Measurements from ENCODE around the gene RBCK1. TPM values are rescaled to one million over a fixed set of nuclear protein-coding genes. Genes with fewer than 3 reads are reported as not detected.
"Not testable (repeated sequence)": the region's sequence is repeated elsewhere in the genome, so short reads cannot be mapped to it uniquely, and the experiment has no call there.

The RBCK1 gene
- total and polyA plus RNA-seq, 4 donors, result 58.3 to 108 (median 98.7) TPM

DNA sequence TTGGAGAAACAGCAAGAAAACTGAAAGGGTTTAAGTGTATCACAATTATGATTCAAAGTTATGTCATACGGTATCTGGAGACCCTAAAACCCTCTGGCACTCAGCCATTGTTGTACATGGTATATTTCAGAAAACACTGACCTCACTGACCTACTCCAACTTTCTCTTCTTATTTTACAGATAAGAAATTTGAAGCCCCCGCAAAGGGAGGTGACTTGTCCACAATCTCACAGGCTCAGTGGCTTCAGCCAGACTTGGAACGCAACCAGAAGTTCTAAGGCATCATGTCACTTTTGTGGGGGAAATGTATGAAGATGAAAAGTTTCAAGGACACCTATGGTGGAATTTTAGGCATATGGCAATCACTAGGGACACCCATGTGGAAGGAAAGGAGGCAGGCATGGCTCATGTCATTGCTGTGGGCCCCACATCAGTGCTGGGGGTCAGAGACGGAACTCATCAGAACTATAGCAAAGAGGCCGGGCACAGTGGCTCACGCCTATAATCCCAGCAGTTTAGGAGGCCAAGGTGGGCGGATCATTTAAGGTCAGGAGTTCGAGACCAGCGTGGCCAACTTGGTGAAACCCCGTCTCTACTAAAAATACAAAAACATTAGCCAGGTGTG is 32.7 kb upstream of the RBCK1 start:
- Histone ChIP-seq H3K27me3 (ENCODE audit: control insufficient read depth in 3 of 3, insufficient read depth in 3 of 3, low read length in 2 of 3) (no peaks in the 10 kb centered on the region), H3K4me3 (no peak overlapping the region), H3K36me3 (ENCODE audit: control insufficient read depth in 4 of 4, insufficient read depth in 4 of 4, low read length in 4 of 4) (no peaks in the 10 kb centered on the region), H3K9ac (ENCODE audit: insufficient read depth in 1 of 2, low read length in 2 of 2) (no peak overlapping the region), H3K9me3 (ENCODE audit: control insufficient read depth in 4 of 4, insufficient read depth in 3 of 4, low read length in 3 of 4) (no peaks in the 10 kb centered on the region), H3K4me1 (ENCODE audit: control insufficient read depth in 5 of 5, insufficient read depth in 5 of 5, low read length in 5 of 5) (peaks cover 0 to 18% (median 15%) of the 10 kb centered on the region in 5 donors), H3K27ac (ENCODE audit: low read depth in 1 of 2, low read length in 1 of 2) (no peak overlapping the region)
- no peak for ATAC-seq (ENCODE audit: insufficient read depth, low FRiP score)
- TF ChIP-seq CTCF (IDR thresholded peaks at IDR 0.05; ENCODE audit: control extremely low read depth, extremely low read depth), result no peak
- WGBS, 2 donors, result 90 to 92% methylated on average over 10 of the region's 10 CpGs
- no peak for DNase-seq

- H3K4me3 ChIP-seq, result no peak overlapping the region
- WGBS, 2 donors, result 35 to 50% methylated on average over 2 of the region's 2 CpGs
- DNase-seq (no peak), ATAC-seq (ENCODE audit: insufficient read depth, low FRiP score) (no peak)
- H3K27me3 ChIP-seq (ENCODE audit: control insufficient read depth in 3 of 3, insufficient read depth in 3 of 3, low read length in 2 of 3), result no peaks in the 10 kb centered on the region
- H3K9me3 ChIP-seq (ENCODE audit: control insufficient read depth in 4 of 4, insufficient read depth in 3 of 4, low read length in 3 of 4), result no peaks in the 10 kb centered on the region
- no peak overlapping the region for H3K9ac ChIP-seq (ENCODE audit: insufficient read depth in 1 of 2, low read length in 2 of 2)
- no peak for TF ChIP-seq CTCF (IDR thresholded peaks at IDR 0.05; ENCODE audit: control extremely low read depth, extremely low read depth)
- peaks cover 0 to 16% (median 12%) of the 10 kb centered on the region in 5 donors for H3K4me1 ChIP-seq (ENCODE audit: control insufficient read depth in 5 of 5, insufficient read depth in 5 of 5, low read length in 5 of 5)
- H3K36me3 ChIP-seq (ENCODE audit: control insufficient read depth in 4 of 4, insufficient read depth in 4 of 4, low read length in 4 of 4), result no peaks in the 10 kb centered on the region
- no peak overlapping the region for H3K27ac ChIP-seq (ENCODE audit: low read depth in 1 of 2, low read length in 1 of 2)
Observed at GRCh38 chr20:376089-376488, 32.0 kb upstream of the RBCK1 start.

DNA sequence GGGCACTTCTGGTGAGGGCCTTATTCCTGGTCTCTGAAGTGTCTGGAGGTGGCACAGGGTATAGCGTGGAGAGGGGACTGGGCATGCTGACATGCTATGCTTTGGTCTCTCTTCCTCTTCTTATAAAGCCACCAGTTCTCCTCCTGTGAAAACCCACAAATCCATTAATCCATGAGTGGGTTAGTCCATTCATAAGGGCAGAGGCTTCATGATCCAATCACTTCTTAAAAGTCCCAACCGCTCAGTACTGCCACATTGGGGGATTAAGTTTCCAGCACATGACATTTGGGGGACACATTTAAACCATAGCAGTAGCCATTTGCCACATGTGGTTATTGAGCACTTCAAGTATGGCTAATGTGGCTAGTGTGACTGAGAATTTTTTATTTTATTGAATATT is 31.3 kb upstream of the RBCK1 start:
- H3K27ac ChIP-seq (ENCODE audit: low read depth in 1 of 2, low read length in 1 of 2), result no peak overlapping the region
- WGBS, 2 donors, result 68 to 79% methylated on average over 2 of the region's 2 CpGs
- ATAC-seq (ENCODE audit: insufficient read depth, low FRiP score), result no peak
- no peaks in the 10 kb centered on the region for H3K36me3 ChIP-seq (ENCODE audit: control insufficient read depth in 4 of 4, insufficient read depth in 4 of 4, low read length in 4 of 4)
- H3K9me3 ChIP-seq (ENCODE audit: control insufficient read depth in 4 of 4, insufficient read depth in 3 of 4, low read length in 3 of 4), result no peaks in the 10 kb centered on the region
- no peak for DNase-seq
- no peak overlapping the region for H3K4me3 ChIP-seq
- no peak overlapping the region for H3K9ac ChIP-seq (ENCODE audit: insufficient read depth in 1 of 2, low read length in 2 of 2)
- peaks cover 0 to 11% (median 8%) of the 10 kb centered on the region in 5 donors for H3K4me1 ChIP-seq (ENCODE audit: control insufficient read depth in 5 of 5, insufficient read depth in 5 of 5, low read length in 5 of 5)
- TF ChIP-seq CTCF (IDR thresholded peaks at IDR 0.05; ENCODE audit: control extremely low read depth, extremely low read depth), result no peak
- H3K27me3 ChIP-seq (ENCODE audit: control insufficient read depth in 3 of 3, insufficient read depth in 3 of 3, low read length in 2 of 3), result no peaks in the 10 kb centered on the region

- H3K27ac ChIP-seq (ENCODE audit: low read depth in 1 of 2, low read length in 1 of 2); H3K4me3 ChIP-seq; H3K9me3 ChIP-seq (ENCODE audit: control insufficient read depth in 4 of 4, insufficient read depth in 3 of 4, low read length in 3 of 4); H3K36me3 ChIP-seq (ENCODE audit: control insufficient read depth in 4 of 4, insufficient read depth in 4 of 4, low read length in 4 of 4); H3K9ac ChIP-seq (ENCODE audit: insufficient read depth in 1 of 2, low read length in 2 of 2); H3K27me3 ChIP-seq (ENCODE audit: control insufficient read depth in 3 of 3, insufficient read depth in 3 of 3, low read length in 2 of 3); ATAC-seq (ENCODE audit: insufficient read depth, low FRiP score); DNase-seq: not testable (repeated sequence)
- WGBS, 2 donors, result 89 to 92% methylated on average over 12 of the region's 12 CpGs
- H3K4me1 ChIP-seq (ENCODE audit: control insufficient read depth in 5 of 5, insufficient read depth in 5 of 5, low read length in 5 of 5), result peaks cover 0 to 11% (median 6%) of the 10 kb centered on the region in 5 donors
Observed at GRCh38 chr20:377578-377977, 30.5 kb upstream of the RBCK1 start.

Measured in lung (tissue), 12 donors.